GM12878 (cell line): ENCODE measurements around the gene PI4KB. TPM values are rescaled to one million over a fixed set of nuclear protein-coding genes. Genes with fewer than 3 reads are reported as not detected.

Experiments used
- ATF3 ChIP-seq: IDR thresholded peaks from 2 replicates; pipeline ENCODE4 v1.6.1; 2011; ENCODE audit warnings: low read depth, mild to moderate bottlenecking, low read length, moderate library complexity, borderline replicate concordance; ENCODE audit errors: extremely low read depth
- CBX3 ChIP-seq: fragments of 200-600 bp; sonication (generic); IDR thresholded peaks from 2 replicates; pipeline ENCODE4 v1.6.1; 2016; ENCODE audit warnings: low read depth, borderline replicate concordance
- CHD2 ChIP-seq: IDR thresholded peaks from 2 replicates; pipeline ENCODE4 v1.6.1; 2011; ENCODE audit warnings: low read depth, low read length, improper control_type of control experiment, borderline replicate concordance
- EED ChIP-seq: sonication (generic); IDR thresholded peaks from 2 replicates; pipeline ENCODE4 v1.6.1; 2016; ENCODE audit warnings: antibody characterized with exemption, low read depth
- GATAD2B ChIP-seq: fragments of 450-650 bp; conservative IDR thresholded peaks from 2 replicates; pipeline ENCODE4 v1.6.1; 2017; ENCODE audit warnings: low read depth, mild to moderate bottlenecking, moderate library complexity
- HDAC2 ChIP-seq: fragments of 200-600 bp; sonication (generic); IDR thresholded peaks from 2 replicates; pipeline ENCODE4 v1.6.1; 2017
- HSF1 ChIP-seq: fragments of 150-350 bp; IDR thresholded peaks from 2 replicates; pipeline ENCODE4 v1.6.1; 2014; ENCODE audit warnings: mild to moderate bottlenecking, low read depth, low read length
- MLLT1 ChIP-seq: fragments of 450-650 bp; IDR thresholded peaks from 2 replicates; pipeline ENCODE4 v1.6.1; 2016; ENCODE audit warnings: mild to moderate bottlenecking
- NR2C1 ChIP-seq: fragments of 450-650 bp; IDR thresholded peaks from 2 replicates; pipeline ENCODE4 v1.6.1; 2017; ENCODE audit warnings: antibody characterized with exemption, mild to moderate bottlenecking, moderate library complexity
- NR2C2 ChIP-seq: IDR thresholded peaks from 2 replicates; pipeline ENCODE4 v1.6.1; 2011; ENCODE audit warnings: borderline replicate concordance, low read depth; ENCODE audit not compliant: control insufficient read depth, insufficient read length
- PBX3 ChIP-seq: IDR thresholded peaks from 2 replicates; pipeline ENCODE4 v1.6.1; 2011; ENCODE audit warnings: mild to moderate bottlenecking, low read depth, low read length, moderate library complexity; ENCODE audit not compliant: insufficient replicate concordance
- PRDM15 ChIP-seq: fragments of 450-650 bp; formaldehyde crosslinking; IDR thresholded peaks from 2 replicates; pipeline ENCODE4 v1.4.0; 2020; ENCODE audit warnings: mild to moderate bottlenecking, moderate library complexity
- RELA ChIP-seq: fragments of 450-650 bp; IDR thresholded peaks from 2 replicates; pipeline ENCODE4 v1.8.0; 2014; ENCODE audit warnings: borderline replicate concordance; ENCODE audit not compliant: partially characterized antibody
- SIX5 ChIP-seq: IDR thresholded peaks from 2 replicates; pipeline ENCODE4 v1.6.1; 2011; ENCODE audit warnings: mild to moderate bottlenecking, low read depth, low read length, moderate library complexity; ENCODE audit not compliant: severe bottlenecking
- TCF3 ChIP-seq: IDR thresholded peaks from 2 replicates; pipeline ENCODE4 v1.6.1; 2012; ENCODE audit warnings: low read depth, mild to moderate bottlenecking, low read length, borderline replicate concordance; ENCODE audit not compliant: insufficient read depth
- ZNF622 ChIP-seq: fragments of 450-650 bp; IDR thresholded peaks from 2 replicates; pipeline ENCODE4 v1.6.1; 2017; ENCODE audit warnings: mild to moderate bottlenecking, inconsistent platforms
- polyA plus RNA-seq, 11 experiments: library from polyadenylated mRNA; depleted of rRNA in 4 of 11; unstranded in 6 of 11; stranded (reverse) in 5 of 11; fragments of >200 nt; fragmentation: Nextera tagmentation in 4 of 11; fragmentation: Illumina TruSeq in 1 of 11; extraction: Ambion mirVana in 4 of 11; extraction: Trizol in 1 of 11; gene quantifications; 1 replicate in 1 of 11; 2 replicates in 10 of 11; pipeline versions ENCODE4 v1.2.1 to v1.2.3, GENCODE V29; 2011 to 2016; ENCODE audit warnings: inconsistent platforms in 2 of 11, missing spikeins in 2 of 11, low read depth in 1 of 11
- total RNA-seq, 4 experiments: library from RNA; depleted of rRNA in 3 of 4; stranded (reverse); fragments of >200 nt in 3 of 4; fragmentation: Illumina TruSeq in 1 of 4; extraction: Trizol in 1 of 4; gene quantifications; 2 replicates each; pipeline versions ENCODE4 v1.2.1 to v1.2.3, GENCODE V29; 2013 to 2021

PI4KB gene
- total and polyA plus RNA-seq, 10 of the 15 experiments (the other 5 are each of a cell fraction or from before 2014, with no cell fraction given) = 3.3 to 88.3 (median 51.7) TPM

GRCh38 chr1:151254217-151255213 is 72.7 kb downstream of the PI4KB start, which contains the start of gene PSMD4 (continued):
- no peak for TF ChIP-seq TCF3
- no peak for TF ChIP-seq ZNF622
- peak; percentile 99 for TF ChIP-seq MLLT1
- no peak for TF ChIP-seq HSF1
- peak; percentile 85 for TF ChIP-seq SIX5
- no peak for TF ChIP-seq RELA
- TF ChIP-seq NR2C1 = no peak
- no peak for TF ChIP-seq NR2C2
- no peak for TF ChIP-seq ATF3
- TF ChIP-seq PRDM15 (CRISPR knock-in tag) = no peak
- TF ChIP-seq HDAC2 = no peak
- peak; percentile 44; the same call in 1 of the 2 replicates for TF ChIP-seq EED
- peak; percentile 78 for TF ChIP-seq PBX3
- no peak for TF ChIP-seq CBX3
- TF ChIP-seq GATAD2B = peak; percentile 70
- peak; percentile 95 for TF ChIP-seq CHD2
